K562 (cell line): ENCODE measurements around the gene PLD5. TPM values are rescaled to one million over a fixed set of nuclear protein-coding genes. Genes with fewer than 3 reads are reported as not detected.

Experiments
- ATAC-seq: fragments of 200-7000 bp; cut with Tn5 transposase; 3 replicates; pipeline ENCODE4 v1.9.1; 2020; ENCODE audit warnings: moderate library complexity
- BruUV-seq: library from RNA; stranded (reverse); fragments of 400-500 nt; replicated peaks from 2 replicates; lab custom pipeline; 2021; lab: Mats Ljungman, UMichigan
- CTCF ChIA-PET: fragments of 300-600 bp; formaldehyde crosslinking; extraction: SDS; loops from one replicate; lab custom pipeline; 2021; ENCODE audit warnings: low intra/inter-chr PET ratio; lab: Yijun Ruan, JAX
- POLR2A ChIA-PET: fragments of 300-600, 350-650 bp; sonication (Branson Sonifier 250); formaldehyde crosslinking; extraction: SDS; loops from one replicate; lab custom pipeline; 2021; ENCODE audit warnings: antibody characterized with exemption, inconsistent platforms; lab: Yijun Ruan, JAX
- DNase-seq, 4 experiments: peaks; one replicate each; pipeline versions ENCODE4 v3.0.0 to v3.0.0-alpha.2; 2011 to 2018; ENCODE audit warnings: low spot score in 3 of 4, mixed read lengths in 3 of 4; ENCODE audit errors: extremely low read depth in 1 of 4
- FAIRE-seq: peaks from 2 replicates; lab custom pipeline; 2011; peaks lifted over from hg19 to GRCh38; lab: Jason Lieb, UNC
- H2AFZ ChIP-seq: 2 replicates; pipeline ENCODE4 v1.6.0; 2011; ENCODE audit warnings: low read depth, low read length, control low read depth, inconsistent platforms
- H3K27ac ChIP-seq: fragments of 200-600 bp; 3 replicates; pipeline ENCODE4 v1.8.0; 2011; ENCODE audit warnings: low read depth, mild to moderate bottlenecking, control low read depth, inconsistent platforms, low read length, moderate library complexity, mixed read lengths; ENCODE audit errors: extremely low read depth
- H3K27me3 ChIP-seq, 2 experiments: fragments of 300-600 bp in 1 of 2; 2 replicates in 1 of 2; 3 replicates in 1 of 2; pipeline versions ENCODE4 v1.6.0 to v1.8.0; 2011; ENCODE audit warnings: inconsistent platforms in 2 of 2, low read length in 2 of 2, mild to moderate bottlenecking in 1 of 2, mixed read lengths in 1 of 2, moderate library complexity in 1 of 2; ENCODE audit not compliant: control insufficient read depth in 2 of 2, insufficient read depth in 2 of 2
- H3K36me3 ChIP-seq: fragments of 300-600 bp; 3 replicates; pipeline ENCODE4 v1.8.0; 2011; ENCODE audit warnings: mild to moderate bottlenecking, low read length, inconsistent platforms; ENCODE audit not compliant: control insufficient read depth, insufficient read depth
- H3K4me1 ChIP-seq, 2 experiments: fragments of 200-600 bp in 1 of 2; replicated peaks in 1 of 2; 2 replicates in 1 of 2; 3 replicates in 1 of 2; pipeline versions ENCODE4 v1.5.1 to v1.8.0; 2011; ENCODE audit warnings: inconsistent platforms in 2 of 2, low read length in 2 of 2, mild to moderate bottlenecking in 1 of 2, mixed read lengths in 1 of 2, moderate library complexity in 1 of 2; ENCODE audit not compliant: control insufficient read depth in 2 of 2, insufficient read depth in 2 of 2
- H3K4me2 ChIP-seq: 2 replicates; pipeline ENCODE4 v1.6.1; 2011; ENCODE audit warnings: low read length, control low read depth, inconsistent platforms, mixed read lengths; ENCODE audit not compliant: insufficient read depth
- H3K4me3 ChIP-seq: fragments of 200-600 bp; sonication (generic), shearing (Covaris generic); 2 replicates; pipeline ENCODE4 v1.5.1; 2016; ENCODE audit warnings: control low read depth, inconsistent platforms
- H3K79me2 ChIP-seq: fragments of 200-600 bp; 3 replicates; pipeline ENCODE4 v1.8.0; 2011; ENCODE audit warnings: low read length, inconsistent platforms; ENCODE audit not compliant: control insufficient read depth, insufficient read depth
- H3K9ac ChIP-seq, 2 experiments: 2 replicates each; pipeline versions ENCODE4 v1.6.0 to v1.6.1; 2011; ENCODE audit warnings: low read depth in 2 of 2, low read length in 2 of 2, control low read depth in 1 of 2, inconsistent platforms in 1 of 2, mild to moderate bottlenecking in 1 of 2, mixed read lengths in 1 of 2; ENCODE audit not compliant: insufficient read depth in 1 of 2
- H3K9me1 ChIP-seq: one replicate; pipeline ENCODE4 v1.6.0; 2011; ENCODE audit warnings: inconsistent platforms, mild to moderate bottlenecking, low read length, moderate library complexity; ENCODE audit not compliant: control insufficient read depth, insufficient read depth
- H3K9me3 ChIP-seq: replicated peaks from 2 replicates; pipeline ENCODE4 v1.5.1; 2011; ENCODE audit warnings: low read depth, low read length, inconsistent platforms; ENCODE audit not compliant: control insufficient read depth, insufficient read depth
- H4K20me1 ChIP-seq: replicated peaks from 2 replicates; pipeline ENCODE4 v1.6.1; 2011; ENCODE audit warnings: low read length, inconsistent platforms, mixed read lengths; ENCODE audit not compliant: control insufficient read depth, insufficient read depth
- CBFA2T2 ChIP-seq: fragments of 450-650 bp; conservative IDR thresholded peaks from 2 replicates; pipeline ENCODE4 v1.6.1; 2017; ENCODE audit warnings: mild to moderate bottlenecking
- CTCF ChIP-seq, 3 experiments: IDR thresholded peaks in 2 of 3; conservative IDR thresholded peaks in 1 of 3; 2 replicates each; pipeline ENCODE4 v1.5.1; 2011 to 2012; ENCODE audit warnings: low read length in 3 of 3, mild to moderate bottlenecking in 3 of 3, control low read depth in 2 of 3, improper control_type of control experiment in 1 of 3, inconsistent platforms in 1 of 3, low read depth in 1 of 3, mixed read lengths in 1 of 3, moderate library complexity in 1 of 3; ENCODE audit not compliant: insufficient read depth in 2 of 3
- E4F1 ChIP-seq: fragments of 250-450 bp; sonication (Bioruptor Pico); IDR thresholded peaks from 2 replicates; pipeline ENCODE4 v1.5.0; 2021; ENCODE audit warnings: mild to moderate bottlenecking, borderline replicate concordance
- EP400 ChIP-seq: fragments of 450-650 bp; IDR thresholded peaks from 2 replicates; pipeline ENCODE4 v1.6.1; 2017; ENCODE audit warnings: antibody characterized with exemption, mild to moderate bottlenecking, moderate library complexity
- ETS2 ChIP-seq: IDR thresholded peaks from 2 replicates; pipeline ENCODE4 v1.6.1; 2016; ENCODE audit warnings: borderline replicate concordance, missing genetic modification characterization, mild to moderate bottlenecking, moderate library complexity, missing compliant biosample characterization; ENCODE audit not compliant: poor library complexity, severe bottlenecking
- HOMEZ ChIP-seq: fragments of 250-450 bp; sonication (Bioruptor Pico); IDR thresholded peaks from 2 replicates; pipeline ENCODE4 v1.4.0; 2020; ENCODE audit warnings: mild to moderate bottlenecking, moderate library complexity
- KDM5B ChIP-seq: fragments of 200-600 bp; sonication (generic); IDR thresholded peaks from 2 replicates; pipeline ENCODE4 v1.6.1; 2012; ENCODE audit warnings: low read depth, mild to moderate bottlenecking, moderate library complexity, low read length, control low read depth, inconsistent platforms; ENCODE audit not compliant: insufficient replicate concordance
- KLF10 ChIP-seq: fragments of 250-450 bp; sonication (Bioruptor Pico); IDR thresholded peaks from 2 replicates; pipeline ENCODE4 v1.6.1; 2021; ENCODE audit warnings: matching md5 sums
- PYGO2 ChIP-seq: fragments of 450-650 bp; IDR thresholded peaks from 2 replicates; pipeline ENCODE4 v1.6.1; 2016; ENCODE audit warnings: mild to moderate bottlenecking, missing genetic modification characterization, moderate library complexity, missing compliant biosample characterization
- TCF7L2 ChIP-seq: fragments of 150-350 bp; IDR thresholded peaks from 2 replicates; pipeline ENCODE4 v1.6.1; 2016; ENCODE audit warnings: low read depth, mild to moderate bottlenecking, low read length, moderate library complexity
- WGBS: fragments of 100-300 bp; shearing (Covaris generic); methylation state at CpG from one replicate; pipeline ENCODE4 v1.1.6; 2016; ENCODE audit warnings: low coverage, mixed read lengths; ENCODE audit not compliant: insufficient coverage; ENCODE audit errors: missing lambda C conversion rate; 5-methylcytosine and 5-hydroxymethylcytosine counted together
- in situ Hi-C: fragments of 300-500 bp; cut with MboI; formaldehyde crosslinking; loops from 4 replicates; pipeline ENCODE4 v1.15.0; 2018; ENCODE audit warnings: inconsistent platforms, mixed read lengths
- intact Hi-C: fragments of 100-400 bp; cut with micrococcal nuclease; formaldehyde crosslinking; loops from 2 replicates; pipeline ENCODE4 v1.14.2; 2022
- polyA plus RNA-seq, 8 experiments: library from polyadenylated mRNA; depleted of rRNA in 4 of 8; stranded (reverse) in 5 of 8; unstranded in 3 of 8; fragments of >200 nt; fragmentation: Nextera tagmentation in 2 of 8; fragmentation: Illumina TruSeq in 1 of 8; extraction: Ambion mirVana in 2 of 8; extraction: Trizol in 1 of 8; gene quantifications; 2 replicates each; pipeline versions ENCODE4 v1.2.1 to v1.2.3, GENCODE V29; 2011 to 2014; ENCODE audit warnings: inconsistent platforms in 1 of 8, missing spikeins in 1 of 8
- total RNA-seq, 7 experiments: library from RNA; depleted of rRNA in 6 of 7; stranded (reverse); fragments of >200 nt in 6 of 7; fragmentation: Illumina TruSeq in 2 of 7; extraction: Trizol in 2 of 7; gene quantifications; 2 replicates each; pipeline versions ENCODE4 v1.2.1 to v1.2.3, GENCODE V29; 2011 to 2021; ENCODE audit warnings: low replicate concordance in 1 of 7
- TF ChIP-seq, protein P1 (sequence below), 2 experiments: fragments of 450-650 bp; IDR thresholded peaks; 2 replicates each; pipeline ENCODE4 v1.6.1; 2018; ENCODE audit warnings: mild to moderate bottlenecking in 2 of 2, low read depth in 1 of 2; ENCODE audit not compliant: partially characterized antibody in 2 of 2

PLD5 gene
- total and polyA plus RNA-seq, 9 of the 15 experiments (the other 6 are each of a cell fraction or from before 2014, with no cell fraction given) = not detected

DNA sequence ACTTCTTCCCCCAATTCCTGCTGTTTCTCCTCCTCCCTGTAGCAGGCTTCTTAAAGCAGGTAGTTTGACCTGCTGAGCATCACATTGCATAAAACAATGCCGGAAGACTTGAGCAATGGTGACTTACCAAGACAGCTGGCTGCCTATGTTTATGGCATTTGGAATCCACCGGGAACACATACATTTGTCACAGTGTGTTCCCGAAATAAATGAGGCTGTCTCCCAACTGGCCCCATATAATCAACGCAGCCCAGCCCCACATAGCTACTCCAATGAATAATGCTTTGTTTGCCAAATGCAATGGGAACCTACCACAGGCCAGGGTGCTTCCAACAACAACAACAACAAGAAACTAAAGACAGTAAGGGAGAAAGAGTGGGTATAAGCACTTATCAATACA is 339.5 kb downstream of the PLD5 start:
- in situ Hi-C loops = no loop called here
- Histone ChIP-seq H3K4me3 (no peak overlapping the region), H3K9me1 (no peaks in the 10 kb centered on the region), H3K79me2 (no peaks in the 10 kb centered on the region), H3K27me3 (no peaks in the 10 kb centered on the region), H3K27ac (no peak overlapping the region), H3K9ac (no peak overlapping the region), H3K36me3 (no peaks in the 10 kb centered on the region), H2AFZ (no peak overlapping the region), H3K4me2 (no peak overlapping the region), H3K4me1 (no peaks in the 10 kb centered on the region), H3K9me3 (no peaks in the 10 kb centered on the region), H4K20me1 (no peaks in the 10 kb centered on the region)
- BruUV-seq = no TSS peak
- no peak for ATAC-seq
- CTCF ChIA-PET = no interaction called here
- 4% methylated on average over 4 of the region's 4 CpGs for WGBS
- FAIRE-seq = no peak
- no peak for DNase-seq
- intact Hi-C loops = no loop called here
- POLR2A ChIA-PET = interaction anchor here (0.6 kb wide), 1 partner anchor 112 kb away, joined by 3 read pairs; no protein-coding TSS in a partner anchor
- TF ChIP-seq ETS2 (tag) (no peak), KLF10 (CRISPR knock-in tag) (no peak), KDM5B (no peak), EP400 (no peak), CTCF (IDR thresholded peaks at IDR 0.05 in 2 of 3, conservative IDR thresholded peaks at IDR 0.05 in 1 of 3; ENCODE audit: insufficient read depth in 2 of 3, low read depth in 1 of 3, low read length in 3 of 3) (no peak), HOMEZ (CRISPR knock-in tag) (no peak), PYGO2 (tag) (no peak), TCF7L2 (no peak), CBFA2T2 (no peak), E4F1 (CRISPR knock-in tag) (no peak)
- TF ChIP-seq, protein P1, sequence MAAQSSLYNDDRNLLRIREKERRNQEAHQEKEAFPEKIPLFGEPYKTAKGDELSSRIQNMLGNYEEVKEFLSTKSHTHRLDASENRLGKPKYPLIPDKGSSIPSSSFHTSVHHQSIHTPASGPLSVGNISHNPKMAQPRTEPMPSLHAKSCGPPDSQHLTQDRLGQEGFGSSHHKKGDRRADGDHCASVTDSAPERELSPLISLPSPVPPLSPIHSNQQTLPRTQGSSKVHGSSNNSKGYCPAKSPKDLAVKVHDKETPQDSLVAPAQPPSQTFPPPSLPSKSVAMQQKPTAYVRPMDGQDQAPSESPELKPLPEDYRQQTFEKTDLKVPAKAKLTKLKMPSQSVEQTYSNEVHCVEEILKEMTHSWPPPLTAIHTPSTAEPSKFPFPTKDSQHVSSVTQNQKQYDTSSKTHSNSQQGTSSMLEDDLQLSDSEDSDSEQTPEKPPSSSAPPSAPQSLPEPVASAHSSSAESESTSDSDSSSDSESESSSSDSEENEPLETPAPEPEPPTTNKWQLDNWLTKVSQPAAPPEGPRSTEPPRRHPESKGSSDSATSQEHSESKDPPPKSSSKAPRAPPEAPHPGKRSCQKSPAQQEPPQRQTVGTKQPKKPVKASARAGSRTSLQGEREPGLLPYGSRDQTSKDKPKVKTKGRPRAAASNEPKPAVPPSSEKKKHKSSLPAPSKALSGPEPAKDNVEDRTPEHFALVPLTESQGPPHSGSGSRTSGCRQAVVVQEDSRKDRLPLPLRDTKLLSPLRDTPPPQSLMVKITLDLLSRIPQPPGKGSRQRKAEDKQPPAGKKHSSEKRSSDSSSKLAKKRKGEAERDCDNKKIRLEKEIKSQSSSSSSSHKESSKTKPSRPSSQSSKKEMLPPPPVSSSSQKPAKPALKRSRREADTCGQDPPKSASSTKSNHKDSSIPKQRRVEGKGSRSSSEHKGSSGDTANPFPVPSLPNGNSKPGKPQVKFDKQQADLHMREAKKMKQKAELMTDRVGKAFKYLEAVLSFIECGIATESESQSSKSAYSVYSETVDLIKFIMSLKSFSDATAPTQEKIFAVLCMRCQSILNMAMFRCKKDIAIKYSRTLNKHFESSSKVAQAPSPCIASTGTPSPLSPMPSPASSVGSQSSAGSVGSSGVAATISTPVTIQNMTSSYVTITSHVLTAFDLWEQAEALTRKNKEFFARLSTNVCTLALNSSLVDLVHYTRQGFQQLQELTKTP (IDR thresholded peaks at IDR 0.05; ENCODE audit: low read depth in 1 of 2, partially characterized antibody in 2 of 2) = no peak
